HG02798 (cell line): ENCODE measurements around the gene PIK3CB.
A peak's percentile ranks its signal among the peaks of the same experiment; 100 is the strongest.
"Not testable (repeated sequence)": the region's sequence is repeated elsewhere in the genome, so short reads cannot be mapped to it uniquely, and the experiment has no call there.

Experiments
- ATAC-seq: cut with Tn5 transposase; IDR thresholded peaks from one replicate; pipeline ENCODE4 v1.9.1; 2021; ENCODE audit warnings: mild to moderate bottlenecking; ENCODE audit not compliant: unreplicated experiment, poor library complexity

Gene PIK3CB

GRCh38 chr3:138688871-138689299, 145.8 kb downstream of the PIK3CB start:
- no peak for ATAC-seq

- peak; percentile 18 for ATAC-seq
These were observed 147.5 kb downstream of the PIK3CB start for GRCh38 chr3:138687236-138687635.

GRCh38 chr3:138686771-138687221, 147.9 kb downstream of the PIK3CB start:
- peak; percentile 99 for ATAC-seq

- no peak for ATAC-seq
These were observed 150.3 kb downstream of the PIK3CB start for GRCh38 chr3:138684396-138684795.

- ATAC-seq, result no peak
These were observed 152.1 kb downstream of the PIK3CB start for GRCh38 chr3:138682648-138683047.

- no peak for ATAC-seq
These were observed 153.1 kb downstream of the PIK3CB start for GRCh38 chr3:138681463-138682220.

GRCh38 chr3:138680974-138681373, 153.8 kb downstream of the PIK3CB start:
- ATAC-seq, result not testable (repeated sequence)

- ATAC-seq, result no peak
These were observed 155.8 kb downstream of the PIK3CB start for GRCh38 chr3:138678874-138679392.

GRCh38 chr3:138678086-138678485, 156.6 kb downstream of the PIK3CB start:
- ATAC-seq, result no peak

GRCh38 chr3:138675393-138675792, 159.3 kb downstream of the PIK3CB start:
- no peak for ATAC-seq

- no peak for ATAC-seq
These were observed 160.8 kb downstream of the PIK3CB start for GRCh38 chr3:138673641-138674530.

- ATAC-seq, result no peak
These were observed 164.3 kb downstream of the PIK3CB start for GRCh38 chr3:138670407-138670806.

GRCh38 chr3:138668107-138668506, 166.6 kb downstream of the PIK3CB start:
- no peak for ATAC-seq

GRCh38 chr3:138657508-138657907, 177.2 kb downstream of the PIK3CB start:
- ATAC-seq, result no peak

- no peak for ATAC-seq
These were observed 181.2 kb downstream of the PIK3CB start for GRCh38 chr3:138653567-138653966.

GRCh38 chr3:138649134-138649533, 185.6 kb downstream of the PIK3CB start:
- ATAC-seq, result no peak

- ATAC-seq, result no peak
These were observed 188.2 kb downstream of the PIK3CB start for GRCh38 chr3:138646513-138646912.

- no peak for ATAC-seq
These were observed 188.7 kb downstream of the PIK3CB start for GRCh38 chr3:138646008-138646407.

GRCh38 chr3:138642927-138643253, 191.8 kb downstream of the PIK3CB start:
- no peak for ATAC-seq

- no peak for ATAC-seq
These were observed 192.4 kb downstream of the PIK3CB start for GRCh38 chr3:138642226-138642926.

GRCh38 chr3:138640537-138640936, 194.2 kb downstream of the PIK3CB start:
- no peak for ATAC-seq
